Measurements from ENCODE around the gene PMF1.
"Not testable (repeated sequence)": the region's sequence is repeated elsewhere in the genome, so short reads cannot be mapped to it uniquely, and the experiment has no call there.

PMF1 gene, protein sequence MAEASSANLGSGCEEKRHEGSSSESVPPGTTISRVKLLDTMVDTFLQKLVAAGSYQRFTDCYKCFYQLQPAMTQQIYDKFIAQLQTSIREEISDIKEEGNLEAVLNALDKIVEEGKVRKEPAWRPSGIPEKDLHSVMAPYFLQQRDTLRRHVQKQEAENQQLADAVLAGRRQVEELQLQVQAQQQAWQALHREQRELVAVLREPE

GRCh38 chr1:156212833-156213643, at the start of gene PMF1:
TSS of gene PMF1 (plus strand) at chr1:156213007. CDS start at chr1:156213016, 9 bp downstream.
- peak; percentile 96 for DNase-seq

DNA sequence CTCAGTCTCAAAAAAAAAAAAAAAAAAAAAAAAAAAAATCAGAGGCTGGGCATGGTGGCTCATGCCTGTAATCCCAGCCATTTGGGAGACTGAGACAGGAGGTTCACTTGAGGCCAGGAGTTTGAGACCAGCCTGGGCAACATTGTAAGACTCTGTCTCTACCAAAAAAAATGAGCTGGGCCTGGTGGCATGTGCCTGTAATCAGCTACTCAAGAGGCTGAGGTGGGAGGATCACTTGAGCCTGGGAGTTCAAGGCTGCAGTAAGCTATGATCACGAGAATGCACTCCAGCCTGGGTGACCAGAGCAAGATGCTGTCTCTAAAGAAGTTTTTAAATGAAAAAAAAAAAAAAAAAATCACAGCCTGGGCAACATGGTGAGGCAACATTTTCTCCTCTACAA, 49.1 kb upstream of the PMF1 start:
- DNase-seq = no peak

DNA sequence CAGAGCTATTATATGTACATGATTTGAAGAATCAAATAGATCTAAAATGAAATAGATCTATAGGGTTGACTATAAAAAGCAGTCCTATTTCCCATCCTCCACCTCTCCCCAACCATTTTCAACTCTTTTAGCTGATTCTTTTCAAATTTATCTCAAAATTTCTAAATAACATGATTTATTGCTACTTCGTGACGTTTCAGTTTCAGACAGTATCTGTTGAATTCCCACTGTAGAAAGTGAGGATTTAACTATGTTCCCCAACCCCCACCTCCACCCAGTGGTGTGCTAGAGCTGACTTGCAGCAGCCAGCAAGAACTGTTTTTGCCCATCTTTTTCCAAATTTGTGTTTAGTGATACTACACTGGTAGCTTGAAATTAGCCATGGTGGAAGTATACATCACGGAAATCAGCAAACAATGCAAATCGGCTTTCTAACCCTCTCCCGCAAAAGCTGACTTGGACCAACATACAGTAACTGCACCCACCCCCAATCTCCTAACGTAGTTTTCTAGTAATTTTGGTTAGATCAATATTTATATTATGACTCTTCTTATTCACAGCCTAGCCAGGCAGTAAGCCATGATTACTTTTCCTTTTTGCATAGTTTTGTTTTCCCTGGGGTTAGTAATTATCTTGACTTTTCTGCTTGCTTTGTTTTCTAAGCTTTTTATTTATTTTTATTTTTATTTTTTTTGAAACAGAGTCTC, 48.5 kb upstream of the PMF1 start:
- no peak for DNase-seq

DNA sequence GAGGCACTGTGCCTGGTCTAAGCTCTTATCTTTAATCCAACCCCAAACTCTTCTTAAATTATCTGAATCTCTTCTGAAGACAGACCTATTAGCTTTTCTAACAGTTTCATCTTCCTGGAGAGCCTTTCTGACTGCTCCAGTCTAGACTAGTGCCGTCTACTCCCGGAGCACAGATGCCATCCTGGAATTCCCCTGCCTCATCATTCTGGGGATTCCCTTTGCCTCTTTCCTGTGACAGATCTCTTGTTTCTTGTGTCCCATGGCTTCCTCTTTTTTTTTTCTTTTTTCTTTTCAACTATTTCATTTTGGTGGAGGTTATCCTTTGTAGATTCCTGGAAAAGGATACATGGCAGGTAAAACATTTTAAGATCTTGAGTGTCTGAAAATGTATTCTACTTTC, 47.7 kb upstream of the PMF1 start:
- peak; percentile 17 for DNase-seq

GRCh38 chr1:156167536-156167935, 45.3 kb upstream of the PMF1 start:
- DNase-seq = no peak

- no peak for DNase-seq
Measured at GRCh38 chr1:156172696-156173470, 39.9 kb upstream of the PMF1 start.

GRCh38 chr1:156176610-156177210, 36.1 kb upstream of the PMF1 start:
- DNase-seq = no peak

GRCh38 chr1:156177919-156178654, 34.7 kb upstream of the PMF1 start:
- DNase-seq = no peak

DNA sequence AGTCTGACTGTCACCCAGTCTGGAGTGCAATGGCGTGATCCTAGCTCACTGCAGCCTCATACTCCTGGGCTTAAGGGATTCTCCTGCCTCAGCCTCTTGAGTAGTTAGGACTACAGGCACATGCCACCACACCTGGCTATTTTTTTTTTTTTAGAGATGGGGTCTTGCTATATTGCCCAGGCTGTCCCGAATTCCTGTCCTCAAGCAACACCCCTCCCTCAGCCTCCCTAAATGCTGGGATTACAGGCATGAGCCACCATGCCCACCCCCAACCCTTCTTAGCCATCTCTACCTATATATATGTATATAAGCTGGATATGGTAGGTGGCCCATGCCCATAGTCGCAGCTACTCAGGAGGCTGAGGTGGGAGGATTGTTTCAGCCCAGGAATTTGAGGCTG, 32.3 kb upstream of the PMF1 start:
- no peak for DNase-seq

GRCh38 chr1:156181391-156181924, 31.3 kb upstream of the PMF1 start:
- not testable (repeated sequence) for DNase-seq

DNA sequence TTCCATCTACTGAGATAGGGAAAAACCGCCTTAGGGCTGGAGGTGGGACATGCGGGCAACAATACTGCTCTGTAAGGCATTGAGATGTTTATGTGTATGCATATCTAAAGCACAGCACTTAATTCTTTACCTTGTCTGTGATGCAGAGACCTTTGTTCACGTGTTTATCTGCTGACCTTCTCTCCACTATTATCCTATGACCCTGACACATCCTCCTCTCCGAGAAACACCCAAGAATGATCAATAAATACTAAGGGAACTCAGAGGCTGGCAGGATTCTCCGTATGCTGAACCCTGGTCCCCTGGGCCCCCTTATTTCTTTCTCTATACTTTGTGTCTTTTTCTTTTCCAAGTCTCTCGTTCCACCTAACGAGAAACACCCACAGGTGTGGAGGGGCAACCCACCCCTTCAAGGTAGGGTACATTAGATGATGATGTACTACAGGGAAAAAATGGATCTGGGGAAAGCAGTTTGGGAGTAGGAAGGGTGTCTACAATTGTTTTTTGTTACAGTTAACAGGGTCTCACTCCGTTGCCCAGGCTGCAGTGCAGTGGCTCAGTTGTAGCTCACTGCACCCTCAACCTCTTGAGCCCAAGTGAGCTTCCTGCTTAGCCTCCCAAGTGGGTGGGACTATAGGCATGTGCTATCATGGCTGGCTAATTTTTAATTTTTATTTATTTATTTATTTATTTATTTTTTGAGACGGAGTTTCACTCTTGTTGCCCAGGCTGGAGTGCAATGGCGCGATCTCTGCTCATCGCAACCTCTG, 30.6 kb upstream of the PMF1 start:
- not testable (repeated sequence) for DNase-seq

DNA sequence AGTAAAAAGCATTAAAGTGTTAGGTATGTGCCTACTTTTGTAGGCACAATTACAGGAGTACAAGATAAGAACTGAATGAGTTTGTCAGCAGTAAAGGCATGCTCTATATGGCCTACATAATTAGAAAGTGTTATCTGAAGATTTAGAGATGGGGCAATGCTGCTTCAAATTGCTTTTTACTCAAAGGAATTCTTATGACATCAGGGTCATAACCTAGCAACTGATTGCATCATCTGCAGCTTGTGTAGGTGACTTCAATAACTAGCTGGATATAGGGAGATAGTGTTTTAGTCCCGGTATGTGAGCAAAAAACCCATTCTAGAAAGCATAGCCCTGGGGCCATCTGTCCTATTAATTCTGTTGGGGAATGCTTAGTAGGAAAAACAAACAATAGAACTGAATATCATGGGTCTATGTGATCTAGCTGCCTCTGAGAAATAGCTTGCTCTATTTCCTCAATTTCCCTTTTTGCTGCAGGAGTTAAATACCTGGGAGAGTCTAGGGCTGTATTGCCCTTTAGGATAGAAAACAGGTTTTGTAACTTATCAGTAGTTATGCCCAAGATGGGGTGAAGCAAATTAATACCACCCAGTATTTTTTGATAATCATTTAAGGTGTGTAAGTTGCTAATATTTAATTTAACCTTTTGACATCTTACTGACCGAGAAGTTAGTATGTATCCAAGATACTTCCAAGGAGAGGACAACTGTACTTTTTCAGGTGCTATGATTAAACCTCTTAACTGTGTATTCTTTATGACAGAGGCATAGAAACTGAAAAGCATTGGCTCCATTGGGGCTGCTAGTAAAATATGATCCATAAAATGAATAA, 26.2 kb upstream of the PMF1 start:
- DNase-seq = not testable (repeated sequence)

DNA sequence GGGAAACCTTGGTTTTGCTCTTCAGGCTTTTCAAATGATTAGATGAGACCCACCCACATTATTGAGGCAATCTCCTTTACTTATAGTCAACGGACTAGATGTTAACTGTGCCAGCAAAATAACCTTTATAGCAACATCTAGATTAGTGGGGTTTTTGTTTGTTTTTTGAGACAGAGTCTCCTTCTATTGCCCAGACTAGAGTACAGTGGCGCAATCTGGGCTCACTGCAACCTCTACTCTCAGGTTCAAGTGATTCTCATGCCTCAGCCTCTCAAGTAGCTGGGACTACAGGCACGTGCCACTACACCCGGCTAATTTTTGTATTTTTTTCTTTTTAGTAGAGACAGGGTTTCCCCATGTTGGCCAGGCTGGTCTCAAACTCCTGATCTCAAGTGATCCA, 22.5 kb upstream of the PMF1 start:
- DNase-seq = not testable (repeated sequence)

DNA sequence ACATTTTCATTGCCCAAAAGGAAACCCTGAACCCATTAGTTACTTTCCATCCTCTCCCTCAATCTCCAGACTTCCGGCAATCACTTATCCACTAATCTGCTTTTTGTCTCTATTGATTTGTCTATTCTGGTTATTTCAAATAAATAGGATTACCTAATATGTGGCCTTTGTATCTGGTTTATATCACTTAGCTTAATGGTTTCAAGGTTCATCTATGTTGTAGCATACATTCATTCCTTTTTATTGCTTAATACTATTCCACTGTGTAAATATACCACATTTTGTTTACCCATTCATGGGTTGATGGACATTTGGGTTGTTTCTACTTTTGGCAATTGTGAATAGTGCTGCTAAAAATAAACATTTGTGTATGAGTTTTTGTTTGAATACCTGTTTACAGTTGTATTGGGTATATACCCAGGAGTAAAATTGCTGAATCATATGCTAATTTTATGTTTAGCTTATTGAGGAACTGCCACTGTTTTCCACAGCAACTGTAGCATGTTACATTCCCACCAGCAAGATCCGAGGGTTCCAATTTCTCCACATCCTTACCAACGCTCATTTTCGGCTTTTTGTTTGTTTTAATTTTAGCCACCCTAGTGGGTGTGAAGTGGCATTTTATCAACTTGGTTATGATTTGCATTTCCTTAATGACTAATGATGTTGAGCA, 21.4 kb upstream of the PMF1 start:
- no peak for DNase-seq

DNA sequence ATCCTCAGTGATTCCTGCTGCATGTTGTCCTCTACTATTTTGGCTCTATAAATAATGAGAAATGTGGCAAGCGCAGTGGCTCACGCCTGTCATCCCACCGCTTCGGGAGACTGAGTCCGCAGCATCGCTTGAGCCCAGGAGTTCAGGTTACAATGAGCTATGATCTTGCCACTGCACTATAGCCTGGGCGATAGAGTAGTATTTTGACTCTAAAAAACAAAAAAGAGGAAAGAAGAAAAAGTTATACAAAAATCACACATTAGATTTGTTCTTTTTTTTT, 19.7 kb upstream of the PMF1 start:
- DNase-seq = no peak

DNA sequence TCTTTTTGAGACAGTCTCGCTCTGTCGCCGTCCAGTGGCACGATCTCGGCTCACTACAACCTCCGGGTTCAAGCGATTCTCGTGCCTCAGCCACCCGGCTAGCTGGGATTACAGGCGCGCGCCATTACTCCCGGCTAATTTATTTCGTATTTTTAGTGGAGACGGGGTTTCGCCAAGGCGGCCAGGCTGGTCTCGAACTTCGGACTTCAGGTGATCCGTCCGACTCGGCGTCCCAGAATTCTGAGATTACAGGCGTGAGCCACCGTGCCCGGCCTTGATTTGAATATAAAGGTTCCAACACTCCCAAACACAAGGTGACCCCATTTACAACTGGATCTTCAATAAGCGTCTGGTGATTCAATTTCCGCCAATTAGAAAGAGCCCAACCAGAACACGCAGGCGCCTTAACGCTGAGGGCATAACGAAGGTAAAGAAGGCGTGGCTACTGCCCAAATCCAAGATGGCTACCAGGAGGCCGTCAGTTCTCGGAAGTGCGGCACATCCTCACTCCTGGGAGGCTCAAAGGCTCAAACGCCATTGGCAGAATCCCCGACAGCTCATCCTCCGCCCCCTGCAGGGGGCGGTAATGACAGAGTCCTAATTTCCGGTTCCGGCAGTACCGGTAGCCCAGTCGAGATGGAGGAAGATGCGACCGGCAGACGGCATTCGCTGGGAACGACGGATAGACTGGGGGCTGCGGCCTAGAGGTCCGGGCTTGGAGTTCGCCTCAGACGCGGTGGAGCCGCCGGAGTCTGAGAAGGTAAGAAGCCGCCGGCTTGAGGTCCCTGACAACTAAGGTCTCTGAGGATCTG, 19.1 kb upstream of the PMF1 start, which contains the start of gene SLC25A44:
SLC25A44 (plus strand) TSS at position 617 of the 812 bp plus-strand sequence. CDS start 5,744 bp downstream, outside the sequence.
- peak; percentile 99 for DNase-seq

DNA sequence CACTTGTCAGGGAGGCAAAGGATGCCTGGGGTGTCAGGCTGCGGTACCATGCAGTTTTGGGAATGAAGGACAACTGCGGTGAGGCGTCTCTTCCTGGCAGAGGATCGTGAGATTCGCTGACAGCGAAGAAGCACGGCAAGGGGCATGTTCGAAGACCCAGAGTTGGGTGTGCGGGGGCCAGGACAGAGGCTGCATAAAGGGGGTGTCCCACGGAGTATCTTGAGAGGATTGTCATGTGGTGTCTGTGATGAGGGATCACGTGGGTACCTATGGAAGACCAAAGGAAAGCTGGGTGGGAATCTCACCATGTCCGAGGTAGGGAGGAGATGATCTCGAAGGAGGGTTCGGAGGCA, 18.5 kb upstream of the PMF1 start:
- no peak for DNase-seq

GRCh38 chr1:156195853-156196252, 17.0 kb upstream of the PMF1 start:
- DNase-seq = no peak

- no peak for DNase-seq
Measured at GRCh38 chr1:156196445-156196844, 16.4 kb upstream of the PMF1 start.
